Measurements from ENCODE around the gene ENC1. TPM values are rescaled to one million over a fixed set of nuclear protein-coding genes. Genes with fewer than 3 reads are reported as not detected.

Gene ENC1, protein sequence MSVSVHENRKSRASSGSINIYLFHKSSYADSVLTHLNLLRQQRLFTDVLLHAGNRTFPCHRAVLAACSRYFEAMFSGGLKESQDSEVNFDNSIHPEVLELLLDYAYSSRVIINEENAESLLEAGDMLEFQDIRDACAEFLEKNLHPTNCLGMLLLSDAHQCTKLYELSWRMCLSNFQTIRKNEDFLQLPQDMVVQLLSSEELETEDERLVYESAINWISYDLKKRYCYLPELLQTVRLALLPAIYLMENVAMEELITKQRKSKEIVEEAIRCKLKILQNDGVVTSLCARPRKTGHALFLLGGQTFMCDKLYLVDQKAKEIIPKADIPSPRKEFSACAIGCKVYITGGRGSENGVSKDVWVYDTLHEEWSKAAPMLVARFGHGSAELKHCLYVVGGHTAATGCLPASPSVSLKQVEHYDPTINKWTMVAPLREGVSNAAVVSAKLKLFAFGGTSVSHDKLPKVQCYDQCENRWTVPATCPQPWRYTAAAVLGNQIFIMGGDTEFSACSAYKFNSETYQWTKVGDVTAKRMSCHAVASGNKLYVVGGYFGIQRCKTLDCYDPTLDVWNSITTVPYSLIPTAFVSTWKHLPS
- 5.7 and 6.5 TPM in 2 replicates for total RNA-seq
- polyA plus RNA-seq: 0.56 and 2.3 TPM in 2 replicates

GRCh38 chr5:74640450-74640953, at the start of gene ENC1:
TSS of gene ENC1 (minus strand) at chr5:74640728. CDS start at chr5:74636485, 4,243 bp downstream.
- peak; percentile 92 to 94 for DNase-seq (ENCODE audit: low read depth in 1 of 2, low spot score in 1 of 2)
- H3K36me3 ChIP-seq: no peaks in the 10 kb centered on the region
- H3K27me3 ChIP-seq: no peaks in the 10 kb centered on the region
- peak within 1 kb of the TSS; percentile 81 for H3K27ac ChIP-seq
- no peaks in the 10 kb centered on the region for H3K9me3 ChIP-seq (ENCODE audit: low read depth)
- H3K4me3 ChIP-seq: peak within 1 kb of the TSS; percentile 88
- TF ChIP-seq CTCF (IDR thresholded peaks at IDR 0.05; ENCODE audit: low read depth, low read length): peak; percentile 52
- no peaks in the 10 kb centered on the region for H3K4me1 ChIP-seq (ENCODE audit: low read depth)

GRCh38 chr5:74686962-74687751, 46.6 kb upstream of the ENC1 start:
- no peak for TF ChIP-seq CTCF (IDR thresholded peaks at IDR 0.05; ENCODE audit: low read depth, low read length)
- Histone ChIP-seq H3K4me3 (no peak overlapping the region), H3K4me1 (ENCODE audit: low read depth) (no peaks in the 10 kb centered on the region), H3K27me3 (no peaks in the 10 kb centered on the region), H3K36me3 (no peaks in the 10 kb centered on the region), H3K27ac (no peak overlapping the region), H3K9me3 (ENCODE audit: low read depth) (no peaks in the 10 kb centered on the region)
- no peak for DNase-seq (ENCODE audit: low read depth in 1 of 2, low spot score in 1 of 2)

- H3K4me3 ChIP-seq: peak overlapping the region; percentile 52
- H3K4me1 ChIP-seq (ENCODE audit: low read depth): no peaks in the 10 kb centered on the region
- no peak for TF ChIP-seq CTCF (IDR thresholded peaks at IDR 0.05; ENCODE audit: low read depth, low read length)
- DNase-seq (ENCODE audit: low read depth in 1 of 2, low spot score in 1 of 2): peak in 1 of 2 donors; percentile 75
- no peaks in the 10 kb centered on the region for H3K36me3 ChIP-seq
- H3K27ac ChIP-seq: no peak overlapping the region
- no peaks in the 10 kb centered on the region for H3K27me3 ChIP-seq
- no peaks in the 10 kb centered on the region for H3K9me3 ChIP-seq (ENCODE audit: low read depth)
These were observed 45.6 kb upstream of the ENC1 start for GRCh38 chr5:74685979-74686631.

GRCh38 chr5:74684900-74685851, 44.6 kb upstream of the ENC1 start, which contains the start of gene HEXB:
TSS of gene HEXB (plus strand) at chr5:74685233. CDS start at chr5:74685261, 28 bp downstream.
- TF ChIP-seq CTCF (IDR thresholded peaks at IDR 0.05; ENCODE audit: low read depth, low read length): no peak
- no peak within 1 kb of the TSS for H3K27ac ChIP-seq
- H3K9me3 ChIP-seq (ENCODE audit: low read depth): no peaks in the 10 kb centered on the region
- H3K27me3 ChIP-seq: no peaks in the 10 kb centered on the region
- DNase-seq (ENCODE audit: low read depth in 1 of 2, low spot score in 1 of 2): peak; percentile 80 to 90
- peak within 1 kb of the TSS; percentile 52 for H3K4me3 ChIP-seq
- no peaks in the 10 kb centered on the region for H3K4me1 ChIP-seq (ENCODE audit: low read depth)
- H3K36me3 ChIP-seq: no peaks in the 10 kb centered on the region

Measured in cardiac muscle cell (in vitro differentiated cells and primary cell).